Stimulated activated CD8-positive, alpha-beta memory T cell treated with anti-CD3 and anti-CD28 coated beads, Interleukin-15, amount 100 ng/mL, for 48 hours (primary cell): ENCODE results near the gene ID2.
"Not testable (repeated sequence)": the region's sequence is repeated elsewhere in the genome, so short reads cannot be mapped to it uniquely, and the experiment has no call there.

Experiments used
- DNase-seq, 2 donors: peaks; one replicate each; pipeline ENCODE4 v3.0.0-alpha.2; 2020; ENCODE audit warnings: low read depth in 2 of 2

Gene ID2

DNA sequence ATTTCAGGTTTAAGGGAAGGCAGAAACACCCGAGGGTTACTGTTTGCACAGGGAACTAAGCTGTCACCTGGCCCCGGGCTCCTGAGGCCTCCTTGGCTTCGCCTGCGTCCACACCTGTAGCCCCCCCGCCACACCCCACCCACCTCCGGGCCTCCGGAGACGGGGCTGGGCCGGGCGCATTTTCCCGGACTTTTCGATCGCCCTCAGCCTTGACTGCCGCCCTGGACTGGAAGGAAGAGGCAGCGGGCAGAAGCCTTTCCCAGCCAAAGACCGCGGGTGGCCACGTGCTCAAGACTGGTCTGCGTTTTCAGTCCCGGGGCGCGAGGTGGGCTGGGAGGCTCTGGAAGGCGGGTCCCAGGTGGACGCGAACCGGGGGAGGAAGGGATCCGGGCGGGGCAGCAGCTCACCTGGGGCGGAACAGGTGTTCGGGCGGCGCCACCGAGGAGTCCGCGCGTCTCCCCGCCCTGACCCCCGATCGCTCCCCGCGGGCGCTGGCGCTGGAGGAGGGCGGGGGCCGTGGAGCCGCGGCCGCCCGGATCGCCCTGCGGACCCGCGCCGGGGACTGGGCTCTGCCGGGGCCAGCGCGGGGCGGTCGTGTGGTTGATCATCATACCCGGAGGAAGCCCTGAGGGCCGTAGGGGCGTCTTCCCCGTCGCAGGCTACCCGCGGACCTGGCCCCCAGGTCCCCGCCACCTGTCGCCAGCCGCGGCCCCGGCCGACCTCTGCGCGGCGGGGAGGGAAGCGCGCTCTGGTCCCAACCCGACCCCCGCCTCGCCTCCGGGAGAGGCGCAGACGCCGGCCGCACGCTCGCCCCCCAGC, 3.2 kb downstream of the ID2 start:
- peak; percentile 41 to 47 for DNase-seq

GRCh38 chr2:8685697-8686358, 4.0 kb downstream of the ID2 start:
- peak; percentile 61 to 73 for DNase-seq

DNA sequence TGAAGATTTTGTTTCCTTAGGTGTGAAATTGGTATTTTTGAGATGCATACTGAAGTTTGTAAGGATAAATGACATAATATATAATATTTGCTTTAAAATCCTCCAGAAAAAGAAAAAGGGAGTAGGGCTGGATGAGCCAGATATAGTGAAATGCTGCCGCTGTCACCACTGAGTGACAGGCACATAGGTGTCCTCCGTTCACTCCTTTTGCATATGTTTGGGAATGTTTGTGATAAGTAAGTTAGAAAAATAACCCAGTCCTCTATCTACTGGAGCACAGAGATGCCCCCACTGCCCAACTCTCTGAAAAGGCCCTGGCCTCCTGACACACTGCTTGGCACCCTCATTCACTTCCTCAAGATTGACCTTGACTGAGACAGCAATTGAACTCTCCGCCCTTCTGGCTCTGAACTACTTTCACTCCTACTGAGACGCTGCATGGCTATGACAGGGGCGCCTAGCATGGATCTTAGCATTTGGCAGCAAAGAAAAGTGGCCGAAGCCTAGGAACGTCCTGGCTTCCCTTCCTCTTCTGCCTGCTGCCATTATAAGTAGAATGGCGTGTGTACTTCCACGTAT, 10.1 kb downstream of the ID2 start:
- no peak for DNase-seq

DNA sequence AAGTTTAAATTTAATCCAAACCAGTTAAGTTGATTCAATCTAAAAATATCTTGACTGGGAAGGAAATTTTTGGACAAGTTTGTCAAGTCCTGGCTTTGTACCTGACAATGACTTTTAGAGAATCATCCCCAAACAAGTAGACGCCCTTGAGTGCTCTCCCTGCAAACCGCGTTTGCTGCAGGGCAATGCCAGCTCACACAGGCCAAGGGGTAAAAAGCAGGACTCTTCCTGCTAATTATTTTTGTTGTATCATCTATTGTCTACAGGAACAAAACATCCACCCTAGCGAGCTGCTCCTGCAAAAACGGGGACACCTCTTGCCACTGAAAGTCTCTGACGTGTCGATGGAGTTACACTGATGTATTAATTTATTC, 10.9 kb downstream of the ID2 start:
- no peak for DNase-seq

- no peak for DNase-seq
Observed at GRCh38 chr2:8693157-8693821, 11.4 kb downstream of the ID2 start.

DNA sequence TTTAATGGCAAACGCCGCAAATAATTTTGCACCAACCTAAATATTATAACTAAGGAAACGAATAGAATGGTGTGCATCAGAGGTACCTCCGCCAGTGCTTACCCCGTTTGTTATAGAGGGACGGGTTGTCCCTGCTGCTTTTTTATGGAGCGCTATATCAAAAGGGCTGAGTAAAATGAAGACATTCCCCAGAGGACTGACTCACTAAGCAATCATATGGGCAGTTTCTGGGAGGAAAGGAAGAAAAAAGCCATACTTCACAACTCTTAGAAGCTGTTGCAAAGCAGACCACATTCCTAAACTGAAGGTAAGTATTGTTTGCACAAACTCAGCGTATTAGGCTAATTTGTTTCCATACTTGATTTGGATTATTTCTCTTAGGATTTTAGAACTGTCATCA, 12.9 kb downstream of the ID2 start:
- no peak for DNase-seq

GRCh38 chr2:8697190-8697589, 15.3 kb downstream of the ID2 start:
- no peak for DNase-seq

DNA sequence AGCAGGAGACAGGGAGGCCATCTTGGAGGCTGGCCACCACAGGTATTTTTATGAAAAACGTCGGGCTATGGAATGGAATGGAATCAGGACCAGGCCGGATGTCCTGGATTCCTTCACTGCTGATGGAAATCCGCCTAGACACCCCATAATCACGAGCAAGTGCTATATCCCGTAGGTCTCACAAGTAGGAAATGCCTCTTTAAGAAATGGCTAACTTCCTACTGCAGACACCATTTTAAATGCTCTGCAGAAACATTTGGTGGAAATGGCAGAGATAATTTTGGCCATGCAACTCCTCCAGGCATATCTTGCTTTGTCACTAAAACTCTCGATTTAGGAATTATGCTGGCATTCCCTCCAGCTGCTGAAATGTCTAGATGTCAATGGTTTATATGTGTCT, 18.0 kb downstream of the ID2 start:
- no peak for DNase-seq

GRCh38 chr2:8701681-8702379, 20.0 kb downstream of the ID2 start:
- no peak for DNase-seq

DNA sequence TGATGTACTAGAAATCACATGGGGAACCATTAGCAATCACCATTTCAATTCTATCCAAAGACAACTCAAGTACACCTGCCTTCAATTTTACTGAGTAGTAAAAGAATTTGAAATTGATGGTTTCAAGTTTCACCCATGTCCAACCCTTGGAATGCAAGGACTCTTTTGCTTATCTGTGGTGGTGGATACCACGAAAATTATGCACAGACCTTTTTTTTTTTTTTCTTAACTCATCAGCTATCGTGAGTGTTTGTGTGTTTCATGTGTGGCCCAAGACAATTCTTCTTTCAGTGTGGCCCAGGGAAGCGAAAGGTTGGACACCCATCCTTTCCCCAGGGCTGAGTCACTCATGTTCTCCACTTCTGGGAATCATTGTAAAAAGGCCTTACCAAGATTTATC, 23.1 kb downstream of the ID2 start:
- no peak for DNase-seq

DNA sequence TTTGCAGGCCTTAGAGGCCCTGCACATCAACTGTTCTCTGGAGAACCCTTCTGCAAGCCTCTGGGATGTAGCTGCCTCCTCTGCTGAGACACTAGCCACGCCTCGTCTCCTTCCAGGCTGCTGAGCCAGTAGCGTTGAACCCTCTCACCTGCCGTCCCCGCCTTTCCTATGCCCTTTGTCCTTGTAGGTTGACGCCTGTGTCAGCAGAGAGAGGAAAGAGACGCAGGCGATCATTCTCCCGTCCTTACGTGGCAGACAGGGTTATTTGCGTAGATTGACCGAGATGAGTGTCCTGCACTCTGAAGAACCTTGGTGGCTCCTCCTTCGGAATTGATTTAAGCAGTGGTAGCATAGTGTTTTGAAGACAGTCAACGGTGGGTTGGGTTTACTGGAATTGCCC, 27.8 kb downstream of the ID2 start:
- no peak for DNase-seq

GRCh38 chr2:8710951-8711350, 29.1 kb downstream of the ID2 start:
- no peak for DNase-seq

GRCh38 chr2:8714283-8714682, 32.4 kb downstream of the ID2 start:
- no peak for DNase-seq

GRCh38 chr2:8714971-8715370, 33.1 kb downstream of the ID2 start:
- DNase-seq: no peak

GRCh38 chr2:8719528-8719927, 37.7 kb downstream of the ID2 start:
- no peak for DNase-seq

DNA sequence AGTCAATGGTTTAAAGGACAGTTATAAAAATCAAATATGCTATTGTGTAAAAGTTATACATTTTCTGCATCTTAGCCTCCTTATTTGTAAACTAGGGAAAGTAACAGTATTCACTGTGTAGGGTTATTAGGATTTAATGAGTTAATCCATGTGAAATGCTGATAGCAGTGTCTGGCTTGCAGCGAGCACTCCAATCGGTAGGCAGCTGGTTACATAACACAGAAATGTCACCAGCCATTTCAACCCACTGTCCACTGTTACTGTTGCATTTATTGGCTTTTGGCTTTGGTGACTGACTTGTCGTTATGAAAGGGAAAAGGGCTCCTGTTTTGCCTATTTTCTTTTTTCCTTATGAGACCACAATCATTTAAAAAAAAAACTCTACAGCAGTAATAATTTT, 38.9 kb downstream of the ID2 start:
- DNase-seq: no peak

GRCh38 chr2:8721410-8721809, 39.6 kb downstream of the ID2 start:
- no peak for DNase-seq

DNA sequence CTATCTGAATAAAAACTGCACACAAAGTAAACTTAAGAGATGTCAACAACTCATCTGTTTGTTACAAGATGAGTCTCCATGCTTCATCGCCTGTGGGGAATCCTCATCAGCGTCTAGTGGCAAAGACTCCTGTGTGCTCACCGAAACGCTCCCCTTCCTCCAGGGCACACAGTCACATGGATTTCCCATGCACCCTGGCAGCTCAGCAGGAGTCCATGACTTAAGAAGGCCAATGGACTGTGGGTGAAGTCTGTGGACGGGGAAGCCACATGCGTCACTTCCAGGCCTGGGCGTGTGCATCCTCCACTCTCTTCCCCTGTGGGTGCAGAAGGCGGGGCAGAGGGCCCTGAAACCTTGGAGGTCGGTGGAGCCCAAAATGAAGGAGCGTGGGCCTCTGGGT, 41.1 kb downstream of the ID2 start:
- DNase-seq: no peak

DNA sequence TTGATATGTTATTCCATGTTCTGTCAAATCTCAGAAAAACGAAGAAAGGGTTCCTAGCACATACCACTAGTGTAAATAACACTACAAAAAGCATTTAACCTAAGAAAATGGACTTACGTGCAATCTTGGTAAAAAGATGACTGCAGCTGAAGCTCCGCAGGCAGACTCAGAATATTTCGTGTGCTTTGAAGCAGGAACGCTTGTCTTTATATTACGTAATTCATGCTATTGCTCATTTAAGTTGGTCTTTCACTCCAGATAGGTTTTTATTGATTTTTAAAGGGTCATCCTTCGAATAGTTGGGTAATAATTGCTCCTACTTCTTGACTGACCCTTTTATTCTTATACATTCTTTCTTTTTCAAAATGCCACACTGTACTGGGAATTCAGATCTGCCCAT, 44.0 kb downstream of the ID2 start:
- no peak for DNase-seq

- DNase-seq: no peak
Observed at GRCh38 chr2:8728305-8729015, 46.6 kb downstream of the ID2 start.

DNA sequence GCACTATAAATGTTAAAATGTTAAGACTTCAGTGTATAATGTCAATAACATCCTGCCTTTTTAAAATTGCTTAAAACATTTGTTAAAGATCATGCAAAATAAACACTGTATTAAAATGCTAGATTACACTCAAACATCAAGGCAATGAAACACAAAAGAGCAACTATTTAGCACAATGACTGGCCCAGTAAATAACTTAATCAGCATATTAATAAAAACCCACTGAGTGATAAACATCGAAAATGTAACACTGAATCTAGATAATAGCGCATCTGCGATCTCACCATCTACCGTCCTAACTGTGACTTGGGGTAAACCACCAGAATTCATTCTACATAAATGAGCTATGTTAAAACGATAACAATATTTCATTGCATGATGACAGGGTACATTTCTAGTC, 47.2 kb downstream of the ID2 start:
- not testable (repeated sequence) for DNase-seq
